HL-60 (cell line): Measurements from ENCODE around the gene FAM151A.

Experiments
- POLR2AphosphoS5 ChIP-seq: IDR thresholded peaks from 2 replicates; pipeline ENCODE4 v1.6.1; 2012; ENCODE audit warnings: low read depth
- SPI1 ChIP-seq: IDR thresholded peaks from 2 replicates; pipeline ENCODE4 v1.6.1; 2012; ENCODE audit warnings: low read depth, mild to moderate bottlenecking, borderline replicate concordance
- TF ChIP-seq, protein P1 (sequence below): IDR thresholded peaks from 2 replicates; pipeline ENCODE4 v1.6.1; 2012; ENCODE audit warnings: low read depth; ENCODE audit not compliant: insufficient replicate concordance
- TF ChIP-seq, protein P2 (sequence below): IDR thresholded peaks from one replicate; pipeline ENCODE4 v1.5.1; 2011; ENCODE audit warnings: low read length, control low read depth, inconsistent platforms; ENCODE audit not compliant: insufficient read depth

DNA sequence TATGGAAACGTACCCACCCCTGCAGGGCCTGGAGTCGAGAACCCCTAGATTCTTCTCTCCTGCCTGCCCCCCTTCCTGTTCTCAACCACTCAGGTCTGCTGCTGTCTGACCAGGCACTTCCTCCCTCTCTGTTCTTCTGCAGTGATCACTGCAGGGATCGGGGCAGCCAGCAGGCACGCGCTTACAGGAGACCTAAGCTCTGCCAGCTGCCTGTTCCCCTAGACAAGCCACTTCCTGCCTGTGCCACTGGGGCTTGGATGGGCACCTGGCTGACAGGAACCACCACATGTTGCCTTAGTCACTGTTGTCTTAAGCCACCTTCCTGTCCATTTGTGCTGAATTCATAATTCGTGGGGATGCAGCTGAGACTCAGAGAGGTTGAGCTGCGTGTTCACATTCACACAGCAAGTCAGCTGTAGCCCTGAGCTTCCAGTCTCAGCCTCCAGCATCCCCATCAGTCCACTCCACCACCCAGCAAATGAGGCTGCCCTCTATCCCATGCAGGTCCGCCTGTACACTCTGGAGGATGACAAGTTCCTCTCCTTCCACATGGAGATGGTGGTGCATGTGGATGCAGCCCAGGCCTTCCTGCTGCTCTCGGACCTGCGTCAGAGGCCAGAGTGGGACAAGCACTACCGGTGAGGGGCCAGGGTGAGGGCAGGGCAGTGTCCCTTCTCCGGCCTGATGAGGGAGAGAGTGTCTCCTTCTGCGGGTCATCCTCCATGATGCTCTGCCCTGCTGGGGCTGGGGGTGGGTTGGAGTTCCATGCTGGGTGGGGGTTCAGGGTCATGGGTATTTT lies 18.6 kb downstream of the FAM151A start:
- TF ChIP-seq POLR2AphosphoS5 (peak; percentile 92), SPI1 (peak; percentile 96)
- TF ChIP-seq, protein P1, sequence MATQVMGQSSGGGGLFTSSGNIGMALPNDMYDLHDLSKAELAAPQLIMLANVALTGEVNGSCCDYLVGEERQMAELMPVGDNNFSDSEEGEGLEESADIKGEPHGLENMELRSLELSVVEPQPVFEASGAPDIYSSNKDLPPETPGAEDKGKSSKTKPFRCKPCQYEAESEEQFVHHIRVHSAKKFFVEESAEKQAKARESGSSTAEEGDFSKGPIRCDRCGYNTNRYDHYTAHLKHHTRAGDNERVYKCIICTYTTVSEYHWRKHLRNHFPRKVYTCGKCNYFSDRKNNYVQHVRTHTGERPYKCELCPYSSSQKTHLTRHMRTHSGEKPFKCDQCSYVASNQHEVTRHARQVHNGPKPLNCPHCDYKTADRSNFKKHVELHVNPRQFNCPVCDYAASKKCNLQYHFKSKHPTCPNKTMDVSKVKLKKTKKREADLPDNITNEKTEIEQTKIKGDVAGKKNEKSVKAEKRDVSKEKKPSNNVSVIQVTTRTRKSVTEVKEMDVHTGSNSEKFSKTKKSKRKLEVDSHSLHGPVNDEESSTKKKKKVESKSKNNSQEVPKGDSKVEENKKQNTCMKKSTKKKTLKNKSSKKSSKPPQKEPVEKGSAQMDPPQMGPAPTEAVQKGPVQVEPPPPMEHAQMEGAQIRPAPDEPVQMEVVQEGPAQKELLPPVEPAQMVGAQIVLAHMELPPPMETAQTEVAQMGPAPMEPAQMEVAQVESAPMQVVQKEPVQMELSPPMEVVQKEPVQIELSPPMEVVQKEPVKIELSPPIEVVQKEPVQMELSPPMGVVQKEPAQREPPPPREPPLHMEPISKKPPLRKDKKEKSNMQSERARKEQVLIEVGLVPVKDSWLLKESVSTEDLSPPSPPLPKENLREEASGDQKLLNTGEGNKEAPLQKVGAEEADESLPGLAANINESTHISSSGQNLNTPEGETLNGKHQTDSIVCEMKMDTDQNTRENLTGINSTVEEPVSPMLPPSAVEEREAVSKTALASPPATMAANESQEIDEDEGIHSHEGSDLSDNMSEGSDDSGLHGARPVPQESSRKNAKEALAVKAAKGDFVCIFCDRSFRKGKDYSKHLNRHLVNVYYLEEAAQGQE: no peak
- TF ChIP-seq, protein P2, sequence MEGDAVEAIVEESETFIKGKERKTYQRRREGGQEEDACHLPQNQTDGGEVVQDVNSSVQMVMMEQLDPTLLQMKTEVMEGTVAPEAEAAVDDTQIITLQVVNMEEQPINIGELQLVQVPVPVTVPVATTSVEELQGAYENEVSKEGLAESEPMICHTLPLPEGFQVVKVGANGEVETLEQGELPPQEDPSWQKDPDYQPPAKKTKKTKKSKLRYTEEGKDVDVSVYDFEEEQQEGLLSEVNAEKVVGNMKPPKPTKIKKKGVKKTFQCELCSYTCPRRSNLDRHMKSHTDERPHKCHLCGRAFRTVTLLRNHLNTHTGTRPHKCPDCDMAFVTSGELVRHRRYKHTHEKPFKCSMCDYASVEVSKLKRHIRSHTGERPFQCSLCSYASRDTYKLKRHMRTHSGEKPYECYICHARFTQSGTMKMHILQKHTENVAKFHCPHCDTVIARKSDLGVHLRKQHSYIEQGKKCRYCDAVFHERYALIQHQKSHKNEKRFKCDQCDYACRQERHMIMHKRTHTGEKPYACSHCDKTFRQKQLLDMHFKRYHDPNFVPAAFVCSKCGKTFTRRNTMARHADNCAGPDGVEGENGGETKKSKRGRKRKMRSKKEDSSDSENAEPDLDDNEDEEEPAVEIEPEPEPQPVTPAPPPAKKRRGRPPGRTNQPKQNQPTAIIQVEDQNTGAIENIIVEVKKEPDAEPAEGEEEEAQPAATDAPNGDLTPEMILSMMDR: no peak
